ENCODE measurements around the gene CSMD2. TPM values are rescaled to one million over a fixed set of nuclear protein-coding genes. Genes with fewer than 3 reads are reported as not detected.

Gene CSMD2
- total RNA-seq, 1 donor from 2014 or later: 2.6 TPM

DNA sequence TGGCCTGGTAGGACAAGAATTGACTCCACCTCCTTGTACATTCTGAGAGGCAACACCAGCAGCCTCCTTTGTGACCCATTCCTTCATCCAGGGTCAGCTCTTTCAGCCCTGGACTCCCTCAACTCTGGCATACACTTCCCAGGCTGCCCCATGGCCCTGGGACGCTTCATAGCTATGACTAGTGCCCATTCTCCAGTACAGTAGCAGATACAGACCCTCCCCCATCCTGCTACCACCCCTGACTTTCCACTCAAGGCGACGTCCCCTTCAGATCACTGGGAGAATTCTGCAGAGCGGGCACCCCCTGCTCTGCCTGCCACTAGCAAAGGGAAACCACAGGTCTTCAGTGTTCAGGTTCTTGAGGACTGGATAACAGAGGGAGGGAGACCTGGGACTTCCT is 400.9 kb downstream of the CSMD2 start:
- Histone ChIP-seq H2AFZ (replicated peaks) (no peak overlapping the region), H3K4me2 (no peak overlapping the region), H3F3A (ENCODE audit: low read depth) (no peaks in the 10 kb centered on the region), H3K79me2 (ENCODE audit: low read depth) (no peaks in the 10 kb centered on the region), H3K27me3 (no peaks in the 10 kb centered on the region), H4K20me1 (ENCODE audit: low read depth) (no peaks in the 10 kb centered on the region), H3K36me3 (no peaks in the 10 kb centered on the region), H3K9me3 (ENCODE audit: low read depth) (no peaks in the 10 kb centered on the region), H3K27ac (no peak overlapping the region), H3K4me3 (no peak overlapping the region), H3K4me1 (no peaks in the 10 kb centered on the region), H3K9ac (no peak overlapping the region)
- Mint-ChIP-seq H3K36me3 (no peaks in the 10 kb centered on the region), H3K4me3 (no peak overlapping the region), H3K9me3 (no peaks in the 10 kb centered on the region), H3K4me1 (no peaks in the 10 kb centered on the region), H3K27ac (no peak overlapping the region), H3K27me3 (ENCODE audit: insufficient read depth, low read depth) (peaks cover 7% of the 10 kb centered on the region)
- DNase-seq (ENCODE audit: low spot score): no peak
- no peak for TF ChIP-seq EZH2 (IDR thresholded peaks at IDR 0.05)
- TF ChIP-seq EZH2phosphoT487 (IDR thresholded peaks at IDR 0.05): no peak
- TF ChIP-seq, protein P1, sequence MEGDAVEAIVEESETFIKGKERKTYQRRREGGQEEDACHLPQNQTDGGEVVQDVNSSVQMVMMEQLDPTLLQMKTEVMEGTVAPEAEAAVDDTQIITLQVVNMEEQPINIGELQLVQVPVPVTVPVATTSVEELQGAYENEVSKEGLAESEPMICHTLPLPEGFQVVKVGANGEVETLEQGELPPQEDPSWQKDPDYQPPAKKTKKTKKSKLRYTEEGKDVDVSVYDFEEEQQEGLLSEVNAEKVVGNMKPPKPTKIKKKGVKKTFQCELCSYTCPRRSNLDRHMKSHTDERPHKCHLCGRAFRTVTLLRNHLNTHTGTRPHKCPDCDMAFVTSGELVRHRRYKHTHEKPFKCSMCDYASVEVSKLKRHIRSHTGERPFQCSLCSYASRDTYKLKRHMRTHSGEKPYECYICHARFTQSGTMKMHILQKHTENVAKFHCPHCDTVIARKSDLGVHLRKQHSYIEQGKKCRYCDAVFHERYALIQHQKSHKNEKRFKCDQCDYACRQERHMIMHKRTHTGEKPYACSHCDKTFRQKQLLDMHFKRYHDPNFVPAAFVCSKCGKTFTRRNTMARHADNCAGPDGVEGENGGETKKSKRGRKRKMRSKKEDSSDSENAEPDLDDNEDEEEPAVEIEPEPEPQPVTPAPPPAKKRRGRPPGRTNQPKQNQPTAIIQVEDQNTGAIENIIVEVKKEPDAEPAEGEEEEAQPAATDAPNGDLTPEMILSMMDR (IDR thresholded peaks at IDR 0.05): no peak

DNA sequence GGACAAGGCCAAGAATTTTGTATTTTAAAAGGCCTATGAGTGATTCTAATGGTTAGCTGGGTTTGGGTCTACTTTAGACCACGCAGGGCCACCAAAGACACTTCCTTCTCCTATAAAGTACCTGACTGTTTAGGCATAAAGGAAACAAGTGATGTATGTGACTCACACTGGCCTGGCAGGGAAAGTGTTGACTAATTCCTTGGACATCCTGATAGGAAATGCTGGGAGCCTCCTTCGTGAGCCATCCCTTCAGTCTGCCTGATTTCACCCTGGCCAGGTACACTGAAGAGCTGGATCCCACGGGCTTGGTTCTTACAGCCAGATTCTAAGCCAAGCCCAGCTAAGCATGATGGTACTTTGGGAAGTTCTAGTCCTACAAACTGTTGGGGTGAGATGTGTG is 401.6 kb downstream of the CSMD2 start:
- H3K27ac Mint-ChIP-seq: no peak overlapping the region
- no peaks in the 10 kb centered on the region for H4K20me1 ChIP-seq (ENCODE audit: low read depth)
- H3K27ac ChIP-seq: no peak overlapping the region
- H3K36me3 Mint-ChIP-seq: no peaks in the 10 kb centered on the region
- no peak overlapping the region for H3K4me2 ChIP-seq
- H3K4me1 ChIP-seq: no peaks in the 10 kb centered on the region
- no peaks in the 10 kb centered on the region for H3K4me1 Mint-ChIP-seq
- no peaks in the 10 kb centered on the region for H3F3A ChIP-seq (ENCODE audit: low read depth)
- TF ChIP-seq EZH2 (IDR thresholded peaks at IDR 0.05) (no peak), EZH2phosphoT487 (IDR thresholded peaks at IDR 0.05) (no peak)
- TF ChIP-seq, protein P1 (IDR thresholded peaks at IDR 0.05): no peak
- no peaks in the 10 kb centered on the region for H3K9me3 Mint-ChIP-seq
- peaks cover 7% of the 10 kb centered on the region for H3K27me3 Mint-ChIP-seq (ENCODE audit: insufficient read depth, low read depth)
- no peak for DNase-seq (ENCODE audit: low spot score)
- no peak overlapping the region for H3K4me3 ChIP-seq
- H3K36me3 ChIP-seq: no peaks in the 10 kb centered on the region
- no peak overlapping the region for H3K4me3 Mint-ChIP-seq
- no peaks in the 10 kb centered on the region for H3K27me3 ChIP-seq
- H3K9me3 ChIP-seq (ENCODE audit: low read depth): no peaks in the 10 kb centered on the region
- H3K79me2 ChIP-seq (ENCODE audit: low read depth): no peaks in the 10 kb centered on the region
- no peak overlapping the region for H3K9ac ChIP-seq
- no peak overlapping the region for H2AFZ ChIP-seq (replicated peaks)

DNA sequence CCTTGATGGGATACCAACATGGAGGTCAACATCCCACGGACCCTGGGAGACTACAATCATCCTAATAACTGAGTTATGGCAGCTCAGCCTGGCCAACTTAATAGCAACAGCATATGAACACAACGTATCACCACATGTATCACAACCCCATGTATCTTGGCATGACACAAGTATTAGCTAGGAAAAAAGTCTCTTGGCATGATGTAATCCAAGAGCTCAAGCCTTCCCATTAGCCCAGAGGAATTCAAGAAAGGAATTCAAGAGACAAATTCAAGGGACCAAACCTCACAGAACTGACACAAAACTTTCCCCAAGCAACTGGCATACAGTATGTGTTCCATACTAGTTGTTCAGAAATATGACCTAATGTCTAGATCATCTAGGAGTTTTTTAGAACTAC is 402.1 kb downstream of the CSMD2 start:
- no peaks in the 10 kb centered on the region for H4K20me1 ChIP-seq (ENCODE audit: low read depth)
- no peaks in the 10 kb centered on the region for H3K27me3 ChIP-seq
- Mint-ChIP-seq H3K4me1 (no peaks in the 10 kb centered on the region), H3K4me3 (no peak overlapping the region), H3K27ac (no peak overlapping the region), H3K9me3 (no peaks in the 10 kb centered on the region), H3K27me3 (ENCODE audit: insufficient read depth, low read depth) (peaks cover 7% of the 10 kb centered on the region), H3K36me3 (no peaks in the 10 kb centered on the region)
- no peak overlapping the region for H3K27ac ChIP-seq
- TF ChIP-seq EZH2 (IDR thresholded peaks at IDR 0.05) (no peak), EZH2phosphoT487 (IDR thresholded peaks at IDR 0.05) (no peak)
- TF ChIP-seq, protein P1 (IDR thresholded peaks at IDR 0.05): no peak
- no peak overlapping the region for H3K4me2 ChIP-seq
- no peak overlapping the region for H3K4me3 ChIP-seq
- no peak overlapping the region for H3K9ac ChIP-seq
- no peaks in the 10 kb centered on the region for H3K9me3 ChIP-seq (ENCODE audit: low read depth)
- no peaks in the 10 kb centered on the region for H3K4me1 ChIP-seq
- H3K79me2 ChIP-seq (ENCODE audit: low read depth): no peaks in the 10 kb centered on the region
- H3K36me3 ChIP-seq: no peaks in the 10 kb centered on the region
- H3F3A ChIP-seq (ENCODE audit: low read depth): no peaks in the 10 kb centered on the region
- DNase-seq (ENCODE audit: low spot score): no peak
- no peak overlapping the region for H2AFZ ChIP-seq (replicated peaks)

All from neural progenitor cell (in vitro differentiated cells).